Stimulated activated naive CD8-positive, alpha-beta T cell treated with anti-CD3 and anti-CD28 coated beads, Interleukin-15, Interleukin-2, amounts not matched to agents 100 U/mL and 50 U/mL, for 24 hours (primary cell): ENCODE measurements around the gene RPL28.

Experiments used
- ATAC-seq: fragments of 150-1000 bp; cut with Tn5 transposase; one replicate; pipeline ENCODE4 v1.10.0; 2021
- DNase-seq: peaks from one replicate; pipeline ENCODE4 v3.0.0; 2021

Gene RPL28

DNA sequence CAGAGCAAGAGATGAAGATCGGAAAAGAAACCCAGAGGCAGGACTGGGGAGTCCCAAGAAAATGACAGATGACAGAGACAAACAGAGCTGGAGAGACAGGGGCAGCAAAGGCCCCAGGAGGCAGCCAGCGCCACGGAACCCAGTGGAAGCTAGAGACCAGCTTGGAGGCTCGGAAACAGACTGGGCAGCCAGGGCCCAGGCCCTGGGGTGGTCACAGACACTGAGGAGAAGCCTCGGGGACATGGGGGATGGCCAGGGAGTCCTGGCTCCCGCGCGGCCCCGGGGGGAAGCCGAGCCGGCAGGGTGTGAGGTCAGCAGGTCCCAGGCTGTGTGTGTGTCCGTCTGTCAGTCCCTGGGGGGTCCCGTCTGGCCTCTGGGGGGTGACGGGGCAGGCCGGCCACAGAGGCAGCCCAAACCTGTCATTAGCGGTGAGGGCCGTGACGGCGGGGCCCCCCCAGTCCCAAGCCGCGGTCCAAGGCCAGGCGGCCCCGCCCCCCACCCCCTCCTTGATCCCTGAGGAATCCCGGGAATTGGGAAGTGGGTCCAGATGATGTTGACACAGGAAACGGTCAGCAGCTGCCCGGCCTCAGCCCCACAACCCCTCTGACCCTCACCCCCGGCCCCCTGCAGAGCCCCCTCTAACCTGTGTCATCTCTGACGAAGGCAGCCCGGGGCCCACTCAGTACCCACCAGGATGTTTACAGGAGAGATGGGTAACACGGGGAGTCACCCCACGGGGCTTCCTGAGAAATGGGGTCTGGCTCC is 11.6 kb upstream of the RPL28 start:
- ATAC-seq: no peak
- no peak for DNase-seq

DNA sequence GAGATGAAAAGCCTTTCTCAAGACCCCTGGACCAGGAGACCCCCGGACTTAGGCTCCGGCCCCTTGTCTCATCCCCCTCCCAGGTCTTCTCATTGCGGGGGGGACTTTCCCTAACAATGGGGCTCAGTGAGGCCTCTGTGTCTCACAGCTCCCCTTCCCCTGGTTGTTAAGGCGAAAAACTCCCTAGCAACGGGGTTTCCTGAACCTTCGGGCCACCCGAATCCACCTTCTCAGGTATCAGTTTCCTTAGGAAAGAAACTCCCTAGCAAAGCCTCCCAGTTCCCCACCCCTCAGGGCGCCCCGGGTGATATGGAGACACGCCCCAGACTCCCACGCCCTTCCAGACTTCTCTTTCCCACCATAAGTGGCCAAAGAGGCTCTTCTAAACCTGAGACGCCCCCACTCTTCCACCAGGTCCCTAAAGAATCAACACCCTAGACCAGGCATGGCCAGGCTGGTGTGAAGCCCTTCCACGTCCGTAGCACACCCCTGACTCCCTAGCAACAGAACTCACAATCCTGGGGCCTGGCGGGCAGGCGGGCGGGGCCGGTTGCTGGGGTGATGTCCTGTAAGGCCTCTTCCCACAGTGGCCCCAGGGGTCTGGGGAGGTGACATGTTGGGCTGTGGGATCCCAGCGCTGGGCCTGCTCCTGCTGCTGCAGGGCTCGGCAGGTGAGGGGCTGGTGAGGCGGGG is 9.3 kb upstream of the RPL28 start, which contains the start of gene TMEM190:
TMEM190 (plus strand) TSS at position 586 of the 693 bp plus-strand sequence; CDS start at position 614, 28 bp downstream.
- no peak for ATAC-seq
- DNase-seq: no peak

GRCh38 chr19:55377356-55378131 is 8.2 kb upstream of the RPL28 start:
- DNase-seq: no peak
- ATAC-seq: no peak

GRCh38 chr19:55379174-55379573 is 6.6 kb upstream of the RPL28 start:
- no peak for DNase-seq
- ATAC-seq: no peak

DNA sequence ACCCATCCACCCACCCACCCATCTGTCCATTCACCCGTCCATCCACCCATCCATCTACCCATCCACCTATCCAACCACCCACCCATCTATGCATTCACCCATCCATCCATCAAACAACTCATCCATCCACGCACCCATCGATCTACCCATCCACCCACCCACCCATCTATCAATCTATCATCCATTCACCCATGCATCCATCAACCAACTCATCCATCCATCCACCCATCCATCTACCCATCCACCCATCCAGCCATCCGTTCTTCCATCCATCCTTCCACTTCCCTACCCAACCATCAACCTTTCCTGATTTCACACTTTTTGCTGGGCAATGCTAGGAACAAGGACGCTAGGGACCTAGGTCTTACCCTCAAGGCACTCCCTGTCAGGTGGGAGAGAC is 3.7 kb upstream of the RPL28 start:
- DNase-seq (no peak), ATAC-seq (no peak)

DNA sequence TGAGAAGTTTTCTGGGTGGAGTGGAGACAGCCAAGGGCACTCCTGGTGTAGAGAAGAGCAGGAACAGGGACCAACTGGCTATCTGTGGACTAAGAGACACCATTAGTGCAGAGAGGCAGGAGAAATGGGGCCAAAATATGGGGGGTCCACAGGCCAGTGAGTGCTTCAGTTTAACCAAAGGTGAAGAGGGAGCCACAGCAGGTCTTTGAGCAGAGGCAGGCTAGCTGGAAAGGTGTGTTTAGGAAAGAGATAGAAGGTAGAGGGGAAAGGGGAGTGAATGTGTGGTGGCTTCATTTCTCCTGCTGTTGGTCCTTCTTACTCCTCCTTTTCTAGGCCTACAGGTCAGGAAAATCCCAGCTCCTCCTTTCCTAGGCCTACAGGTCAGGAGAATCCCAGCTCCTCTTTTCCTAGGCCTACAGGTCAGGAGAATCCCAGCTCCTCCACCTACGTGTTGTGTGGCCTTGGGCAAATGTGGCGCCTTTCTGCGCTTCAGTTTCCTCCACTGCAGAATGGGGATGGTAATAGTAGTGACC is 3.1 kb upstream of the RPL28 start:
- DNase-seq: no peak
- no peak for ATAC-seq

- ATAC-seq (peak; percentile 12), DNase-seq (peak; percentile 62)
Measured at GRCh38 chr19:55383279-55384130, 2.2 kb upstream of the RPL28 start.

GRCh38 chr19:55384131-55384919 is 1.4 kb upstream of the RPL28 start, which contains the start of gene TMEM238:
Gene TMEM238, minus strand, starts transcription at chr19:55384292. Its CDS starts 33 bp downstream, at chr19:55384259.
- peak; percentile 4 for ATAC-seq
- DNase-seq: peak; percentile 64

DNA sequence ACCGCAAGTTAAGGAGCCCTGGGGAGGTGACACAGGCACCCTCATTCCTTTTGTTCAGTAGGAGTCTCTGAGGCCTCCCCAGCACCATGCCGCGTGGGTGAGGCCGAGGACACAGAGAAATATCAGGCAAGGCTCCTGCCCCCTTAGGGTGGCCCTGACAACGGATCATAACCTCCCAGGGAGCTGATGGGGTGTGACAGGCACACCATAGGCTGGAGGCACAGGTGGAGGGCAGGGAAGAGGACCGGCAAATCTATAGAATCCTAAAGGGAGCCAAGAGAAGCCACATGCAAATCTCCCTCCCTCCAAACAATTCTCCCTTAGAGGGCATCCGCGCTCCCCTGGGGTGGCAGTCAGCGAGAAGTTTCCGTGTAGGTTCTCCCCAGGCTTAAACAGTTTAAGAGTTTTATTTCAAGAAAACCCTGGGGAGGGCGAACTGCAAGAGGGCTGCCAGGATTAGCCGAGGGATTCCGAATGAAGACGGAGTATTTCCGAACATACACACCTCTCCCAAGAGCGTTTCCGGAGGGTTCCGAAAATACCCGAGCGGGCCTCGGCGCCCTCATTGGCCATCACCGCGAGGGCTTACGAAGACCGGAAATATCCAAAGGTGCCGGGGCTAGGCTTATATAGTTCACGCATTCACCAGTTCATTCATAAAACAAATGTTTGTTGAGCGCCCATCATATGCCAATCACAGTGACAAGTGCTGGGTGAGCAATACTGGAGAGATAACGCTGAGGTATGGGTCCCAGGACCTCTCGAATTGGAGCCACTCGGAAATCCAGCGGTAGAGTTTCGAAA is 610 bp upstream of the RPL28 start:
- DNase-seq (peak; percentile 96), ATAC-seq (peak; percentile 81)

- ATAC-seq (no peak), DNase-seq (no peak)
Measured at GRCh38 chr19:55386493-55386971, 800 bp downstream of the RPL28 start.

GRCh38 chr19:55387736-55388497 is 2.2 kb downstream of the RPL28 start:
- no peak for ATAC-seq
- no peak for DNase-seq

GRCh38 chr19:55389386-55390317 is 3.9 kb downstream of the RPL28 start:
- DNase-seq (no peak), ATAC-seq (no peak)

DNA sequence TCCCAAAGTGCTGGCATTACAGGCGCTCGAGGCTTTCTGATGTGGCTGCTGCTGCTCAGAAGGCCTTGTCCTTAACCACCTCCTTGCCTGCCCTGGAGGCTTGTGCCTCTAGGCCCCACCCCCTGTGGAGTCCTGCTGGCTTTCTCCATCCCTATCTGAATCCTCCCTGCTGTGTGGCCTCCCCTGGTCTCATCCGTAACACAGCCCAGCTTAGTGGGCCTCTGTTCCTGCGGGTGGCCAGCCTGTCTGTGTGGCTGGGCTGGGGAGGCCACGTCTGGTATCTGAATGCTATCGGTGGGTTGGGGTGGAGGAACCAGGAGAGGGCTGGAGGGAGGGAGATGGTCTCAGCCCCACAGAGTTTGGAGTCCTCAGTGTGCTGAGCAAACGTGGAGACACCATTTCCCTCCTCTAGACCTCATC is 4.7 kb downstream of the RPL28 start:
- no peak for ATAC-seq
- no peak for DNase-seq

GRCh38 chr19:55391191-55391670 is 5.5 kb downstream of the RPL28 start:
- ATAC-seq (peak; percentile 32), DNase-seq (no peak)

DNA sequence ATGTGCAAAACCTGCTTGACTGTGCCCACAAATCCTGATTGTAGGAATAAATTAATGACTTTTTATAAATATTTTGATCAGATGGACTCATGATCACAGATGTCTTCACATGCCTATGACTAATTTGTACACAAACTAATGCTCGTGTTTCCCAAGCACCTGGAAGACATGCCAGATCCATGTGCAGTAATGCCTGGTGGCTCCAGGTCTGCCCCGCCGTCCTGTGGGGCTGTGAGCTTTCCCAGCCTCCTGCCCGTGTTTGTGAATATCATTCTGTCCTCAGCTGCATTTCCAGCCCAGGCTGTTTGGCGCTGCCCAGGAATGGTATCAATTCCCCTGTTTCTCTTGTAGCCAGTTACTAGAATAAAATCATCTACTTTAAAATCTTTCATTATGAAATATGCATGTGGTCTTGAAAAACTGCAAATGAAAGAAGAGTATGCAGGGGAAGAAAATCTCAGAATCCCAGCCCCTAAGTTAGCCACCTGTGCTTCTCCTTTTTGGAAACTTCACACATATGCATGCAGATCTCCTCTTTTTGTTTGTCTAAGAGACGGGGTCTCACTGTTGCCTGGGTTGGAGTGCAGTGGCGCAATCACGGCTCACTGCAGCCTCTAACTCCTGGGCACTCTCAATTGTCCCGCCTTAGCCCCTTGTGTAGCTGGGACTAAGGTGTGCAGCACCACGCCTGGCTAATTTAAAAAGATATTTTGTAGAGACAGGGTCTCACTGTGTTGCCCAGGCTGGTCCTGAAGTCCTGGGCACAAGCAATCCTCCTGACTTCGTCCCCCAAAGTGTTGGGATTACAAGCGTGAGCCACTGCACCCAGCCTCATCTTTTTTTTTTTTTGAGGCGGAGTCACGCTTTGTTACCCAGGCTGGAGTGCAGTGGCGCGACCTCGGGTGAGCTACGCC is 6.2 kb downstream of the RPL28 start:
- no peak for ATAC-seq

More for the DNA sequence above, 6.2 kb downstream of the RPL28 start:
- no peak for DNase-seq
